ENCODE data around the gene TSPAN33. TPM values are rescaled to one million over a fixed set of nuclear protein-coding genes. Genes with fewer than 3 reads are reported as not detected.

TSPAN33 gene
- total RNA-seq, 3 donors from 2014 or later = 6.2 to 10.6 (median 9.4) TPM

- no peak for DNase-seq
- peaks cover 6% of the 10 kb centered on the region for H3K4me1 Mint-ChIP-seq (ENCODE audit: low read depth)
- no peaks in the 10 kb centered on the region for H3K36me3 Mint-ChIP-seq (ENCODE audit: insufficient read depth)
- no peak for ATAC-seq
- no peak overlapping the region for H3K4me3 Mint-ChIP-seq
- H3K27me3 Mint-ChIP-seq (ENCODE audit: low read depth) = peaks cover 14% of the 10 kb centered on the region
- no peaks in the 10 kb centered on the region for H3K9me3 Mint-ChIP-seq
Observed at GRCh38 chr7:129150199-129150996, 5.9 kb downstream of the TSPAN33 start.

GRCh38 chr7:129157651-129158050 is 13.1 kb downstream of the TSPAN33 start:
- Mint-ChIP-seq H3K36me3 (ENCODE audit: insufficient read depth) (no peaks in the 10 kb centered on the region), H3K4me1 (ENCODE audit: low read depth) (no peaks in the 10 kb centered on the region), H3K4me3 (no peak overlapping the region), H3K9me3 (no peaks in the 10 kb centered on the region), H3K27me3 (ENCODE audit: low read depth) (peaks cover 2% of the 10 kb centered on the region)
- ATAC-seq (no peak), DNase-seq (no peak)

- H3K36me3 Mint-ChIP-seq (ENCODE audit: insufficient read depth) = no peaks in the 10 kb centered on the region
- H3K9me3 Mint-ChIP-seq = no peaks in the 10 kb centered on the region
- no peaks in the 10 kb centered on the region for H3K27me3 Mint-ChIP-seq (ENCODE audit: low read depth)
- H3K4me3 Mint-ChIP-seq = no peak overlapping the region
- peaks cover 3% of the 10 kb centered on the region for H3K4me1 Mint-ChIP-seq (ENCODE audit: low read depth)
- no peak for ATAC-seq
- DNase-seq = no peak
Observed at GRCh38 chr7:129159539-129159938, 15.0 kb downstream of the TSPAN33 start.

GRCh38 chr7:129160161-129160905 is 15.8 kb downstream of the TSPAN33 start:
- DNase-seq = no peak
- Mint-ChIP-seq H3K4me1 (ENCODE audit: low read depth) (peaks cover 3% of the 10 kb centered on the region), H3K27me3 (ENCODE audit: low read depth) (peaks cover 3% of the 10 kb centered on the region), H3K4me3 (no peak overlapping the region), H3K9me3 (no peaks in the 10 kb centered on the region), H3K36me3 (ENCODE audit: insufficient read depth) (peaks cover 4% of the 10 kb centered on the region)
- no peak for ATAC-seq

GRCh38 chr7:129161524-129162225 is 17.2 kb downstream of the TSPAN33 start:
- peaks cover 3% of the 10 kb centered on the region for H3K4me1 Mint-ChIP-seq (ENCODE audit: low read depth)
- DNase-seq (no peak), ATAC-seq (no peak)
- H3K4me3 Mint-ChIP-seq = no peak overlapping the region
- H3K36me3 Mint-ChIP-seq (ENCODE audit: insufficient read depth) = peaks cover 4% of the 10 kb centered on the region
- H3K9me3 Mint-ChIP-seq = no peaks in the 10 kb centered on the region
- peaks cover 3% of the 10 kb centered on the region for H3K27me3 Mint-ChIP-seq (ENCODE audit: low read depth)

GRCh38 chr7:129162732-129163131 is 18.2 kb downstream of the TSPAN33 start:
- Mint-ChIP-seq H3K4me3 (no peak overlapping the region), H3K36me3 (ENCODE audit: insufficient read depth) (peaks cover 4% of the 10 kb centered on the region), H3K9me3 (no peaks in the 10 kb centered on the region), H3K4me1 (ENCODE audit: low read depth) (peaks cover 3% of the 10 kb centered on the region), H3K27me3 (ENCODE audit: low read depth) (peaks cover 3% of the 10 kb centered on the region)
- ATAC-seq (no peak), DNase-seq (no peak)

- peaks cover 4% of the 10 kb centered on the region for H3K36me3 Mint-ChIP-seq (ENCODE audit: insufficient read depth)
- no peaks in the 10 kb centered on the region for H3K9me3 Mint-ChIP-seq
- DNase-seq (no peak), ATAC-seq (peak in 1 of 2 donors; percentile 32)
- H3K4me3 Mint-ChIP-seq = no peak overlapping the region
- peaks cover 6% of the 10 kb centered on the region for H3K27me3 Mint-ChIP-seq (ENCODE audit: low read depth)
- peaks cover 8% of the 10 kb centered on the region for H3K4me1 Mint-ChIP-seq (ENCODE audit: low read depth)
Observed at GRCh38 chr7:129163875-129164544, 19.5 kb downstream of the TSPAN33 start.

GRCh38 chr7:129166745-129167144 is 22.2 kb downstream of the TSPAN33 start:
- H3K36me3 Mint-ChIP-seq (ENCODE audit: insufficient read depth) = peaks cover 4% of the 10 kb centered on the region
- H3K4me3 Mint-ChIP-seq = no peak overlapping the region
- H3K9me3 Mint-ChIP-seq = no peaks in the 10 kb centered on the region
- DNase-seq (no peak), ATAC-seq (no peak)
- peaks cover 15% of the 10 kb centered on the region for H3K4me1 Mint-ChIP-seq (ENCODE audit: low read depth)
- peaks cover 6% of the 10 kb centered on the region for H3K27me3 Mint-ChIP-seq (ENCODE audit: low read depth)

- peaks cover 6% of the 10 kb centered on the region for H3K27me3 Mint-ChIP-seq (ENCODE audit: low read depth)
- H3K4me1 Mint-ChIP-seq (ENCODE audit: low read depth) = peaks cover 15% of the 10 kb centered on the region
- no peaks in the 10 kb centered on the region for H3K9me3 Mint-ChIP-seq
- DNase-seq (no peak), ATAC-seq (no peak)
- peak overlapping the region; percentile 33 for H3K4me3 Mint-ChIP-seq
- peaks cover 4% of the 10 kb centered on the region for H3K36me3 Mint-ChIP-seq (ENCODE audit: insufficient read depth)
Observed at GRCh38 chr7:129167817-129168216, 23.3 kb downstream of the TSPAN33 start.

GRCh38 chr7:129168231-129169021 is 23.9 kb downstream of the TSPAN33 start:
- ATAC-seq (no peak), DNase-seq (no peak)
- Mint-ChIP-seq H3K9me3 (no peaks in the 10 kb centered on the region), H3K4me1 (ENCODE audit: low read depth) (peaks cover 14% of the 10 kb centered on the region), H3K4me3 (peak overlapping the region; percentile 55), H3K36me3 (ENCODE audit: insufficient read depth) (peaks cover 4% of the 10 kb centered on the region), H3K27me3 (ENCODE audit: low read depth) (peaks cover 6% of the 10 kb centered on the region)

GRCh38 chr7:129169171-129169671 is 24.7 kb downstream of the TSPAN33 start:
- no peak for DNase-seq
- no peaks in the 10 kb centered on the region for H3K9me3 Mint-ChIP-seq
- H3K36me3 Mint-ChIP-seq (ENCODE audit: insufficient read depth) = peaks cover 4% of the 10 kb centered on the region

GRCh38 chr7:129169686-129170440 is 25.4 kb downstream of the TSPAN33 start:
- H3K4me1 Mint-ChIP-seq (ENCODE audit: low read depth) = peaks cover 13% of the 10 kb centered on the region
- DNase-seq (no peak), ATAC-seq (peak; percentile 58 to 73)

More at GRCh38 chr7:129169171-129169671, 24.7 kb downstream of the TSPAN33 start:
- peaks cover 6% of the 10 kb centered on the region for H3K27me3 Mint-ChIP-seq (ENCODE audit: low read depth)
- peaks cover 13% of the 10 kb centered on the region for H3K4me1 Mint-ChIP-seq (ENCODE audit: low read depth)
- peak; percentile 88 to 90 for ATAC-seq
- peak overlapping the region; percentile 66 for H3K4me3 Mint-ChIP-seq

More at GRCh38 chr7:129169686-129170440, 25.4 kb downstream of the TSPAN33 start:
- peaks cover 6% of the 10 kb centered on the region for H3K27me3 Mint-ChIP-seq (ENCODE audit: low read depth)
- peak overlapping the region; percentile 66 for H3K4me3 Mint-ChIP-seq
- peaks cover 4% of the 10 kb centered on the region for H3K36me3 Mint-ChIP-seq (ENCODE audit: insufficient read depth)
- no peaks in the 10 kb centered on the region for H3K9me3 Mint-ChIP-seq

Measured in activated T-cell treated with anti-CD3 and anti-CD28 coated beads, Interleukin-2, amount 50 U/mL, for 4 hours (primary cell).